ENCODE measurements around the gene MPHOSPH9. TPM values are rescaled to one million over a fixed set of nuclear protein-coding genes. Genes with fewer than 3 reads are reported as not detected.
"Not testable (repeated sequence)": the region's sequence is repeated elsewhere in the genome, so short reads cannot be mapped to it uniquely, and the experiment has no call there.

The MPHOSPH9 gene
- total RNA-seq, 1 donor from 2014 or later: 89.9 TPM

DNA sequence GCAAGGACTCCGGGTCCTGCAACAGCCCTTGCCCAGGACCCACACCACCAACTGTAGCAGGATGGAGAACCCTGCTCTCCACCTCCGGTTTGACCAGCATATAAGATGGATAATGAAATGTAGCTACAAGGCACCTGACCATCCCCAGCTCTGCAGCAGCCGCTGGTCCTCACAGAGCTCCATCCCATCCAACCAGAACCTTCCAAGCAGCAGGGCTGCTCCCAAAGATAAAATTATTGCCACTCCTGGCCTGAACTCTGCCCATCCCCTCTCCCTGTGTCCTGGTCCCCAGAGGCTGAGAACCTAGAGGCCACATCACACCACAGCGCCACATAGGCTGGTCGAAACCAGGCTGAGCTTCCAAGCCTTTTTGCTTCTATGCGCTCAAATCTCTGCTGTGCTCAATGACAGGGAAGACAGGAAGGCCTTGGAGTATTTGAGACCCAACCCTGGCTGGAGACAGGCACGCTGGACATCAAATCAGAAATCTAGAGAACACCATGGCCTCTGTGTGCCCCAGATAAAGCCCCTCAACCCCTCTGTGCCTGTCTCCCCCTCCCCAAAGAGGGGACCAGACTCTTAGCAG lies 34.5 kb upstream of the MPHOSPH9 start:
- Mint-ChIP-seq H3K27ac (no peak overlapping the region), H3K4me1 (ENCODE audit: low read depth) (peaks cover 9% of the 10 kb centered on the region), H3K4me3 (peak overlapping the region; percentile 42), H3K36me3 (ENCODE audit: low read depth) (peaks cover 3% of the 10 kb centered on the region), H3K27me3 (ENCODE audit: insufficient read depth) (no peaks in the 10 kb centered on the region), H3K9me3 (no peaks in the 10 kb centered on the region)
- DNase-seq (ENCODE audit: low spot score): no peak
- intact Hi-C loops (cut with micrococcal nuclease): no loop called here

DNA sequence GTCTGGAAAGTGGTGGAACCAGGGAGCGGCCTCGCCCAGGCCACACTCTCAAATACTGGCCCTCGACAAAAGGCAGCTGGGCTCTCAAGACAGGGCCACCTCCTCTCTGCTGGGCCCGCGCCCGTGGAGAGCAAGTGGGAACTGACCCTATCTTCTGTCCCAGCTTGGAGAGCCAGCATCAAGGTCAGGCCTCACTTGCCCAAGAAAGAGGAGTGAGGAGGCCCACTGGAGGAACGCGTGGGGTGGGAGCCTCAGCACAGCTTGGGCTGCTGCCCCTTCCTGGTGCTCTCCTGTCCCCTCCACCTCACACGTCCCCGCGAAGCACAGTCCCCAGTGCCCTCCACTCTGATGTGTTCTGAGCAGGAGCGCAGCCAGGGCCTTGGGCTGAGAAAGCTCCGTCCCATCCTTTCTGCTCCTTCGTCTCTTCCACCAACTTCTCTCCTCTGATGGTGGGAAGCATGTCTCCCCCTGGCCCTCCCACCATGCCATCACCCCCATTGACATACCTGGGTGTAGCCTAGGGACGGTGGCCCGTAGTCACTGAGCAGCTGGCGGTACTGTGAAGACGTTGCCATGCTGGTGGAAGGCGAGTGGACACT lies 33.8 kb upstream of the MPHOSPH9 start:
- no peak overlapping the region for H3K27ac Mint-ChIP-seq

DNA sequence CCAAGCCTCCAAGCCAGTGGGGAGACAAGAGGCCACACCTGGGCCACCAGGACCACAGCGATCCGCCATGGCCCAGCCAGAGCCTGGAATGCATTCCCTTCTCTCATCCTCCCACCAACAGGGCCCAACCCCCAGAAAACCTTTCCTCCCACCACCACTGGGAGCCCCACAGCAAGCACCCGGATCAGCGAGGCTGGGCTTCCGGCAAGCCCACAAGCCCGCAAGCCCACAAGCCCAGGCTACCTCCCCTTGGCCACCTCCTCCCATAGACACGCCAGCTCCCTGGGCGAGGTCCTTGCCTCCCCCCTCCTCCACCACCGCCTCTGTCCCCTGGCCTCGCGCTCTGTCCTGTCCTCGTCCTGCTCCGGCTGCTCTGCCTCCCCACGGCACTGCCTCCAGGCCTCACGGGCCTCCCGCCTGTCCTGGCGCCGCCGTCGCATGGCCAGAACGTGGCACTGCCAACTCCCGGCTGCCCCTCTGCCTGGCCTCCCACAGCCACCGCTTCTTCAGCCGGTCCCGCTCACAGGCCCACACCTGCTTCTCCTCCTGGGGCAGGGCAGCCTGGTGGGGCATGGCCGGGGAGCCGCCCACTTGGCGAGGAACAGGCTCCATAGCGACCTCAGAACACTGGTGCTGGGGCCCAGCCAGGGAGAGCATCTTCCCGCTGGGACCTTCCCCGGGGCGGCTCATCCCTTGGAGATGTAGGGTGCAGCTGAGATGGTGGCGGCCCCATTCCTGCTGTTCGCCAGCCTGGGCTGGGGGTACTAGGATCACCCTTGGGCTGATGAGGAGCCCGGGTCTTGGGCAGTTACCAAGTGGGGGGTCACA lies 33.1 kb upstream of the MPHOSPH9 start:
- intact Hi-C loops (cut with micrococcal nuclease): no loop called here
- Mint-ChIP-seq H3K27ac (no peak overlapping the region), H3K4me1 (ENCODE audit: low read depth) (peaks cover 9% of the 10 kb centered on the region), H3K9me3 (no peaks in the 10 kb centered on the region), H3K36me3 (ENCODE audit: low read depth) (peaks cover 3% of the 10 kb centered on the region), H3K4me3 (no peak overlapping the region), H3K27me3 (ENCODE audit: insufficient read depth) (no peaks in the 10 kb centered on the region)
- DNase-seq (ENCODE audit: low spot score): no peak

More for the DNA sequence above, 33.8 kb upstream of the MPHOSPH9 start:
- DNase-seq (ENCODE audit: low spot score): no peak
- Mint-ChIP-seq H3K9me3 (no peaks in the 10 kb centered on the region), H3K4me1 (ENCODE audit: low read depth) (peaks cover 9% of the 10 kb centered on the region), H3K4me3 (no peak overlapping the region), H3K27me3 (ENCODE audit: insufficient read depth) (no peaks in the 10 kb centered on the region), H3K36me3 (ENCODE audit: low read depth) (peaks cover 3% of the 10 kb centered on the region)
- intact Hi-C loops (cut with micrococcal nuclease): no loop called here

DNA sequence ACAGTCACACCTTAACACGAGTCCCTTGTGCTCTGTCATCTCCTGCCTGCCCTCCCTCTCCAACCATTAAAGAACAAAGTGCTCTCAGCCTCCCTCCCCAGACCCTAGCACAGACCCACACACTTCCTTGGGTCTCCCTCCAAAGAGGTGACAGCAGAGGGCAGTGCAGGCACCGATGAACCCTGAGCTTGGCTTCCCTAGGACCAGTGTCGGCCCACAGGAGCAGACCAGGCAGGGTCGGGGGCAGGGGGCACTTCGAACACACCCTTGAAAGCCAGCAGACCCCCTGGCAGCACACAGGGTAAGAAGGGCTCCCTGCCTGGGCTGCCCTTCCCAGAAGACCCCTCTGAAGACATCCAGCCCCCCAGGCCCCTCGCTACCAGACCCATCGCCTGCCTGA lies 31.7 kb upstream of the MPHOSPH9 start:
- no peaks in the 10 kb centered on the region for H3K27me3 Mint-ChIP-seq (ENCODE audit: insufficient read depth)

DNA sequence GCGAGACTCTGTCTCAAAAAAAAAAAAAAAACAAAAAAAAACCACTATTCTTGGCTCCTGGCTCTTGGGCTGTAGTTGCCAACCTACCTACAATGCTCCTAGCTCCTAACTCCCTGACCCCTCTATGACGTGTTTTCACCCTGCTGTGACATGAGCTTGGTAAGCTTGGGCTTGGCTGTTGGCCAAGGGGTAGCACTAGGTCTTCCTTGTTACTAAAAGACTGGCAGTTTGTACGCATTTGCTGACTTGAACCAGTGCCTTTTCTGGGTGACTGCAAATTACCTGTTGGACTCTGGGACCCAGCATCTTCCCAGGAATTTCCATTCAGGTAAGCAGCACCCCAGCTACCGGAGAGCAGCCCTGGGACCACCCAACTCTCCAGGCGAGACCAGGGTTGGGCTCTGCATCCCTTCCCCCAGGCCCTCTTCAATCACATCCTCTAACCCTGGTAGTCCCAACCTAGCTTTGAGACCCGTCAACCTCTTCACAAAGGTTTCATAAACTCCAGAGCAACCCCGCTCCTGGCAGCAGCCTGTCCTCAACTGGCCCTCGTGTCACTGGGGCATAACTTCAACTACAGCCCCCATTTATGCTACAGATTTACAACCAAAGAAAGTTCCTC lies 30.4 kb upstream of the MPHOSPH9 start:
- no peaks in the 10 kb centered on the region for H3K9me3 Mint-ChIP-seq
- H3K27ac Mint-ChIP-seq: no peak overlapping the region
- no peaks in the 10 kb centered on the region for H3K27me3 Mint-ChIP-seq (ENCODE audit: insufficient read depth)
- H3K4me1 Mint-ChIP-seq (ENCODE audit: low read depth): peaks cover 9% of the 10 kb centered on the region
- DNase-seq (ENCODE audit: low spot score): no peak
- peaks cover 9% of the 10 kb centered on the region for H3K36me3 Mint-ChIP-seq (ENCODE audit: low read depth)
- intact Hi-C loops (cut with micrococcal nuclease): no loop called here
- no peak overlapping the region for H3K4me3 Mint-ChIP-seq

More for the DNA sequence above, 31.7 kb upstream of the MPHOSPH9 start:
- Mint-ChIP-seq H3K36me3 (ENCODE audit: low read depth) (peaks cover 9% of the 10 kb centered on the region), H3K9me3 (no peaks in the 10 kb centered on the region), H3K4me3 (no peak overlapping the region), H3K27ac (no peak overlapping the region), H3K4me1 (ENCODE audit: low read depth) (peaks cover under 1% of the 10 kb centered on the region)
- no peak for DNase-seq (ENCODE audit: low spot score)
- intact Hi-C loops (cut with micrococcal nuclease): no loop called here

DNA sequence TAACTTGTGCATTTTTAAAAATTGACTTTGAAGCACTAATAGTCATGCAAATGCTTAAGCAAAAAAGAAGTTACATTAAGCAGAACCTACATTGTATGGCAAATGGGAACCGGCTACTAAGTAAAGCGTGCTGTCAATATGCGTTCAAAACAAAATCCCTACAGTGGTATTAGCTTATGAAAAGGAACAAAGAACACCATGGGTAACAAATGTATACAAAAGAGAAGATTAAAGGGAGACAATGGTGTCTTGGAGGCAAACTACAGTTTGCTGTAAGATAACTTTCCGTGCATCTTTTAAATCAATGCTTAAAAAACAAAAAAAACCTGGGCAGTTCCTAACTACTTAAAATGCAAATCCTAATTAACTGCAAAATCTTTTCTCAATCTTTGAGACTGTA lies 28.3 kb upstream of the MPHOSPH9 start:
- Mint-ChIP-seq H3K27me3 (ENCODE audit: insufficient read depth) (no peaks in the 10 kb centered on the region), H3K4me1 (ENCODE audit: low read depth) (peaks cover 9% of the 10 kb centered on the region), H3K36me3 (ENCODE audit: low read depth) (peaks cover 15% of the 10 kb centered on the region), H3K9me3 (no peaks in the 10 kb centered on the region), H3K27ac (peak overlapping the region; percentile 33), H3K4me3 (no peak overlapping the region)
- no peak for DNase-seq (ENCODE audit: low spot score)
- intact Hi-C loops (cut with micrococcal nuclease): no loop called here

DNA sequence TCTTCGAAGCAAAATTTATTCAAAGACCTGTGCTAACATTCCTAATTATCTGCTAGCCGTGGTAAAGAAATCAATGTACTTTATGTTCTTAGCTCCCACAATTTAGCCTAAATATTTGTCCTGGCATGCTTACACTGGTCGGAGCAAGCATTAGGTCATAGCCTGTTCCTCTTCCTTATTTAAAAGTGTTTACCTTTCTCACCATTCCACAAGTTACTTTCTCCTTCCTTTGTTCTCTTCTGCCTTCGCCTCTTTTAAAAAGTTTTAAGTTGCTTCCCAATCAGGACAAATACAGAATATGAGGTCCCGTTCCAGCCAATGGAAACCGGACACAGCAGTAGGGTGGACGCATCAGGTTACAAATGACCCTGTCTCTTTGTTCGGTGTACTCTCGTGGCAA lies 27.1 kb upstream of the MPHOSPH9 start:
- no peak overlapping the region for H3K27ac Mint-ChIP-seq
- DNase-seq (ENCODE audit: low spot score): no peak

DNA sequence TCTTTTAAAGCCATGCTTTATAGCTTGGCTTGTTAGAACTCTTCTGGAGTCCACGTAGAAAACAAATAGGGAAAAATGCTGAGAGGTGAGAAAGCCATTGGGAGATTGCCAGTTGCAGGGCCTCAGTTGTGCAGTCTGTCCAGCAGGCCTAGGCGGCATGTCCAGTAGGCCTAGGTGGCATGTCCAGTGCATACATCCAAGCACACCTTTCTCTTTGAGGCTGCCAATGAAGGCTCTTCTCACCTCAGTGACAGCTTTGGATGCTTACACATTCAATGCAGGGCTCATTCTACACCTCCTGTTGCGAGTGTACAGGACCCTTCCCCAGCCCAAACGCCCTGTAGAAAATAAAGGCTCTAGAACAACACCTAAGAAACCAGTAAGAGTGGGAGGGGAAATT lies 25.7 kb upstream of the MPHOSPH9 start:
- H3K27me3 Mint-ChIP-seq (ENCODE audit: insufficient read depth): no peaks in the 10 kb centered on the region
- H3K36me3 Mint-ChIP-seq (ENCODE audit: low read depth): peaks cover 27% of the 10 kb centered on the region
- peak overlapping the region; percentile 44 for H3K27ac Mint-ChIP-seq
- intact Hi-C loops (cut with micrococcal nuclease): no loop called here
- no peaks in the 10 kb centered on the region for H3K9me3 Mint-ChIP-seq
- DNase-seq (ENCODE audit: low spot score): no peak
- peaks cover 15% of the 10 kb centered on the region for H3K4me1 Mint-ChIP-seq (ENCODE audit: low read depth)
- H3K4me3 Mint-ChIP-seq: no peak overlapping the region

More for the DNA sequence above, 27.1 kb upstream of the MPHOSPH9 start:
- no peaks in the 10 kb centered on the region for H3K9me3 Mint-ChIP-seq
- intact Hi-C loops (cut with micrococcal nuclease): no loop called here
- H3K4me1 Mint-ChIP-seq (ENCODE audit: low read depth): peaks cover 10% of the 10 kb centered on the region
- H3K36me3 Mint-ChIP-seq (ENCODE audit: low read depth): peaks cover 20% of the 10 kb centered on the region
- H3K4me3 Mint-ChIP-seq: no peak overlapping the region
- H3K27me3 Mint-ChIP-seq (ENCODE audit: insufficient read depth): no peaks in the 10 kb centered on the region

DNA sequence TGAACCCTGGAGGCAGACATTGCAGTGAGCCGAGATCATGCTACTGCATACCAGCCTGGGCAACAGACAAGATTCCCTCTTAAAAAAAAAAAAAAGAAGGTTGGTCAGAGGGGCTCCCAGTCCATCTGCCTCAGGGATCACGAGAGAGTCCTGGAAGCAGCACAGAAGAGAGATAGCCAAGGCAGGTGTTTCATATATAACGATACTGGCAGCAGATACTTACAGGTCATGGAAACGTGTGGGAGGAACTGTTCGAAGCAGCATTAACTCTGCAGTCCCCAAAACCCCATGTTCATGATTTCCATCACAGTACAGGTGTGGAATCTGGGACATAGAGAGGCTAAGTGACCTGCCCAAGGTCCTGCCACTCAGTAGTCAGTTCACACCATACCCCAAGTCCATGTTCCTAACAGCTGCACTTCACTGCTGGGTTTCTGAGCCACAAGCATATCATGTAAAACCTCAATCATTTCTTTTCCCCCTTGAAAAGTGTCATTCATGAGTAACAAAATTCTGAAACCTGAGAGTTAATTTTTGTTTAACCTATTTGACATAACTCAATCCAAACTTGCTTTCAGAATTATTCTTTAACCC lies 22.0 kb upstream of the MPHOSPH9 start:
- no peak overlapping the region for H3K4me3 Mint-ChIP-seq
- no peak for DNase-seq (ENCODE audit: low spot score)
- peak overlapping the region; percentile 44 for H3K27ac Mint-ChIP-seq
- peaks cover 34% of the 10 kb centered on the region for H3K36me3 Mint-ChIP-seq (ENCODE audit: low read depth)
- H3K4me1 Mint-ChIP-seq (ENCODE audit: low read depth): peaks cover 28% of the 10 kb centered on the region
- no peaks in the 10 kb centered on the region for H3K9me3 Mint-ChIP-seq
- intact Hi-C loops (cut with micrococcal nuclease): no loop called here
- H3K27me3 Mint-ChIP-seq (ENCODE audit: insufficient read depth): no peaks in the 10 kb centered on the region

DNA sequence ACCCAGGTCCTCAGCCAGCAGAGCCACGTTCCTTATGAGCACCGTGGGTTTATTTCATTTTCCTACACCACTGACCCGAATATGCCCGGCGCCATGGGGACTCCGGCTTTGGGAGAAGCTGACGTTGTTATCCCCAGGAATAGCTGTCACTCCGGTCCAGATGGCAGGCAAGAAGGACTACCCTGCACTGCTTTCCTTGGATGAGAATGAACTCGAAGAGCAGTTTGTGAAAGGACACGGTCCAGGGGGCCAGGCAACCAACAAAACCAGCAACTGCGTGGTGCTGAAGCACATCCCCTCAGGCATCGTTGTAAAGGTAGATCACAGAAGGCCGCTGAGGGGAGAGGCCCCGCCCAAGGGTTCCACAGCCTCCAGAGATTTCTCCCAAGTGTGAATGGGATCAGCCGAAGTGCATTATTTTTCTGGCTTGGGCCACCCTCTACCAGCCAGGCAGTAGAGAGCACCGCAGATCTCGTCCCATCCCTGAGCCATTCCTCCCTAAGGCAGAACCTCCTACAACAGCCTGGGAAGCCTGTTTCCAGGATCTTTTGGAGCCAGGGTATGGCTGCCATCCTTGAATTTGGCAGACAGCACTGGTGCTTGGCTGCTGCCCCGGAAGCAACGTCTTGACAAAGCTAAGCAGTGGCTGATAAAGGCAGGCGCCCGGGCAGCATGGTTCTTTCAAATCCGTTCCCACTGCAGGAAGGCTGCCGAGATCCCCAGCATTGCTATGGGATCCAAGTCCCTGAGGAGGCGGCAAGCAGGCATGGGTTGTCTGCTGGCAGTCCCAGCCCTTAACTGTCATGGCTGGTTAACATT lies 20.9 kb upstream of the MPHOSPH9 start:
- H3K4me1 Mint-ChIP-seq (ENCODE audit: low read depth): peaks cover 26% of the 10 kb centered on the region
- H3K36me3 Mint-ChIP-seq (ENCODE audit: low read depth): peaks cover 37% of the 10 kb centered on the region
- H3K27ac Mint-ChIP-seq: no peak overlapping the region
- no peaks in the 10 kb centered on the region for H3K9me3 Mint-ChIP-seq
- no peaks in the 10 kb centered on the region for H3K27me3 Mint-ChIP-seq (ENCODE audit: insufficient read depth)
- no peak for DNase-seq (ENCODE audit: low spot score)
- intact Hi-C loops (cut with micrococcal nuclease): no loop called here
- no peak overlapping the region for H3K4me3 Mint-ChIP-seq

DNA sequence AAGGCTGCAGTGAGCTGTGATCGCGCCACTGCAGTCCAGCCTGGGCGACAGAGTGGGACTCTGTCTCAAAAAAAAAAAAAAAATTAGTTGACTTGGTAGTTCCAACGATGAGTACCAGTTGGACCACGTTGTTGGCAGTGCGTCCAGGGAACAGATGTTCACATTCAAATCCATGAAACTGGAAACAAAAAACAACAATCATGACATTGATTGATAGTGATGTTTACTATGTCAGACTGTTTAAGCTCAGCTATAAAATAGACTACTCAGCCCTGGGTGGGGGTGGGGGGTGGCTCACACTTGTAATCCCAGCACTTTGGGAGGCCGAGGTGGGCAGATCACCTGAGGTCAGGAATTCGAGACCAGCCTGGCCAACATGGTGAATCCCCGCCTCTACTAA lies 19.4 kb upstream of the MPHOSPH9 start:
- H3K9me3 Mint-ChIP-seq; H3K27ac Mint-ChIP-seq; H3K4me3 Mint-ChIP-seq; H3K27me3 Mint-ChIP-seq (ENCODE audit: insufficient read depth); DNase-seq (ENCODE audit: low spot score); intact Hi-C loops (cut with micrococcal nuclease): not testable (repeated sequence)
- peaks cover 41% of the 10 kb centered on the region for H3K36me3 Mint-ChIP-seq (ENCODE audit: low read depth)
- H3K4me1 Mint-ChIP-seq (ENCODE audit: low read depth): peaks cover 28% of the 10 kb centered on the region

DNA sequence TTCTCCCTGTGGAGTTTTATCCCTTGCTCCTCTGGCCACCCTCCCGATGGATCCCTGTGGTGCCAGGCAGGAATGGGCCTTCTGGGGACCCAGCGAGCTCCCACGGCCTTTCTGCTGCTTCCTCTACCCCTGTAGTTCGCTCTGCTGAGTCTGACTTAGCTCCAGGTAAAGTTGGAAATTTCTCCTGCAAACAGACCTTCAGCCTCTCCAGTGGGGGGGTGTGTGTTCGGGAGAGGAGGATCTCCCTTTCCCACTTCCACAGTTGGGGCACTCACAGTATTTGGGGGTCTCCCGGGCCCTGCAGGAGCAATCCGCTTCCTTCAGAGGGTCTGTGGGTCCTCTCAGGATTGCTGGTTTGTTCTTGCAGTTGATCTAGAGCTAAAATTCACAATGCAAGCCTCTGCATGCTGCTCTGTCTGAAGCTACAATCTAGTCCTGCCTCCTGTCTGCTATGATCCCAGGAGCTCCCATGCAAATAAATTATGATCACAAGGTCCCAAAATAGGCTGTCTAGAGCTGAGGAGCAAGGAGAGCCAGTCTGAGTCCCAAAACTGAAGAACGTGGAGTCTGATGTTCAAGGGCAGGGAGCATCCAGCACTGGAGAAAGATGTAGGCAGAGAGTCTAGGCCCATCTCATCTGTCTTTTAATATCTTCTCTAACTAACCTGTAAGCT lies 18.6 kb upstream of the MPHOSPH9 start:
- DNase-seq (ENCODE audit: low spot score): no peak
- peaks cover 28% of the 10 kb centered on the region for H3K4me1 Mint-ChIP-seq (ENCODE audit: low read depth)

More for the DNA sequence above, 18.6 kb upstream of the MPHOSPH9 start:
- H3K36me3 Mint-ChIP-seq (ENCODE audit: low read depth): peaks cover 41% of the 10 kb centered on the region
- no peaks in the 10 kb centered on the region for H3K9me3 Mint-ChIP-seq
- no peak overlapping the region for H3K4me3 Mint-ChIP-seq
- no peaks in the 10 kb centered on the region for H3K27me3 Mint-ChIP-seq (ENCODE audit: insufficient read depth)
- peak overlapping the region; percentile 55 for H3K27ac Mint-ChIP-seq
- intact Hi-C loops (cut with micrococcal nuclease): no loop called here
